SK-N-SH (cell line): ENCODE results near the gene CITED1. TPM values are rescaled to one million over a fixed set of nuclear protein-coding genes. Genes with fewer than 3 reads are reported as not detected.
A peak's percentile ranks its signal among the peaks of the same experiment; 100 is the strongest.

Experiments
- CTCF ChIA-PET: fragments of 300-600, 350-600 bp; formaldehyde crosslinking; extraction: SDS; loops from one replicate; lab custom pipeline; 2021; lab: Yijun Ruan, JAX
- POLR2A ChIA-PET: fragments of 350-600 bp; sonication (Branson Sonifier 250); formaldehyde crosslinking; extraction: SDS; loops from one replicate; lab custom pipeline; 2020; ENCODE audit warnings: antibody characterized with exemption, inconsistent platforms; lab: Yijun Ruan, JAX
- DNase-seq: peaks from one replicate; pipeline ENCODE4 v3.0.0; 2012
- H2AFZ ChIP-seq: fragments of 200-600 bp; sonication (generic); 2 replicates; pipeline ENCODE4 v1.8.1; 2016; ENCODE audit warnings: antibody characterized with exemption, mild to moderate bottlenecking, low read depth
- H3F3A ChIP-seq: fragments of 200-600 bp; sonication (generic); replicated peaks from 2 replicates; pipeline ENCODE3; 2016; ENCODE audit warnings: antibody characterized with exemption, mild to moderate bottlenecking; ENCODE audit not compliant: insufficient read depth
- H3K27ac ChIP-seq, 2 experiments: fragments of 200-500 bp in 1 of 2; fragments of 200-600 bp in 1 of 2; sonication (Bioruptor generic) in 1 of 2; sonication (generic), shearing (Covaris generic) in 1 of 2; 2 replicates each; pipeline versions ENCODE4 v1.5.1 to v1.6.1; 2014 to 2016; ENCODE audit warnings: low read depth in 2 of 2, inconsistent platforms in 1 of 2, low read length in 1 of 2, mild to moderate bottlenecking in 1 of 2, mixed read lengths in 1 of 2
- H3K27me3 ChIP-seq: fragments of 200-600 bp; sonication (generic), shearing (Covaris generic); 2 replicates; pipeline ENCODE4 v1.6.1; 2016; ENCODE audit warnings: mixed run types; ENCODE audit not compliant: insufficient read depth
- H3K36me3 ChIP-seq, 2 experiments: fragments of 200-500 bp in 1 of 2; fragments of 200-600 bp in 1 of 2; sonication (Bioruptor generic) in 1 of 2; sonication (generic) in 1 of 2; replicated peaks in 1 of 2; 2 replicates each; pipeline versions ENCODE3 to v1.5.1; 2014 to 2016; ENCODE audit warnings: low read length in 1 of 2, mild to moderate bottlenecking in 1 of 2; ENCODE audit not compliant: insufficient read depth in 2 of 2, control insufficient read depth in 1 of 2
- H3K4me1 ChIP-seq, 2 experiments: fragments of 200-500 bp in 1 of 2; fragments of 200-600 bp in 1 of 2; sonication (Bioruptor generic) in 1 of 2; sonication (generic), shearing (Covaris generic) in 1 of 2; 2 replicates each; pipeline versions ENCODE4 v1.5.1 to v1.6.1; 2014 to 2016; ENCODE audit warnings: low read depth in 1 of 2, low read length in 1 of 2, mixed run types in 1 of 2; ENCODE audit not compliant: insufficient read depth in 2 of 2, control insufficient read depth in 1 of 2
- H3K4me2 ChIP-seq: fragments of 200-600 bp; sonication (generic), shearing (Covaris generic); 2 replicates; pipeline ENCODE4 v1.6.1; 2017; ENCODE audit warnings: mixed run types
- H3K4me3 ChIP-seq, 2 experiments: fragments of 200-500 bp in 1 of 2; fragments of 200-600 bp in 1 of 2; sonication (Bioruptor generic) in 1 of 2; sonication (generic), shearing (Covaris generic) in 1 of 2; 2 replicates each; pipeline versions ENCODE4 v1.5.1 to v1.8.1; 2014 to 2016; ENCODE audit warnings: low read depth in 2 of 2, inconsistent platforms in 1 of 2, low read length in 1 of 2, mild to moderate bottlenecking in 1 of 2, mixed read lengths in 1 of 2, moderate library complexity in 1 of 2
- H3K79me2 ChIP-seq: fragments of 200-600 bp; sonication (generic); 2 replicates; pipeline ENCODE4 v1.8.1; 2017; ENCODE audit warnings: mild to moderate bottlenecking; ENCODE audit not compliant: insufficient read depth
- H3K9ac ChIP-seq: fragments of 200-600 bp; sonication (generic); 2 replicates; pipeline ENCODE4 v1.6.1; 2017; ENCODE audit warnings: mixed run types
- H3K9me2 ChIP-seq: fragments of 200-600 bp; sonication (generic); 2 replicates; pipeline ENCODE4 v1.6.1; 2017; ENCODE audit warnings: mixed run types
- H3K9me3 ChIP-seq: fragments of 200-600 bp; sonication (generic); 2 replicates; pipeline ENCODE4 v1.6.1; 2017; ENCODE audit warnings: mixed run types, mild to moderate bottlenecking, moderate library complexity
- H4K20me1 ChIP-seq: fragments of 200-600 bp; sonication (generic); 2 replicates; pipeline ENCODE4 v1.6.1; 2017; ENCODE audit warnings: mild to moderate bottlenecking, mixed run types; ENCODE audit not compliant: insufficient read depth
- CHD2 ChIP-seq: fragments of 150-350 bp; IDR thresholded peaks from 2 replicates; pipeline ENCODE4 v1.6.1; 2018; ENCODE audit warnings: low read length; ENCODE audit not compliant: partially characterized antibody
- CTCF ChIP-seq: fragments of 200-600 bp; sonication (generic); IDR thresholded peaks from 2 replicates; pipeline ENCODE4 v1.6.1; 2017; ENCODE audit warnings: antibody characterized with exemption, mild to moderate bottlenecking, moderate library complexity
- ELF1 ChIP-seq: IDR thresholded peaks from 2 replicates; pipeline ENCODE4 v1.4.0; 2012
- EP300 ChIP-seq, 2 experiments: IDR thresholded peaks; 2 replicates each; pipeline versions ENCODE4 v1.4.0 to v1.6.1; 2012; ENCODE audit warnings: borderline replicate concordance in 1 of 2, low read depth in 1 of 2, low read length in 1 of 2
- FOSL2 ChIP-seq: IDR thresholded peaks from 2 replicates; pipeline ENCODE4 v1.4.0; 2012; ENCODE audit warnings: low read depth, mild to moderate bottlenecking, moderate library complexity, borderline replicate concordance
- FOXM1 ChIP-seq: IDR thresholded peaks from 2 replicates; pipeline ENCODE4 v1.4.0; 2012; ENCODE audit warnings: low read depth, mild to moderate bottlenecking
- IRF3 ChIP-seq: fragments of 150-350 bp; IDR thresholded peaks from 2 replicates; pipeline ENCODE4 v1.6.1; 2016; ENCODE audit warnings: mild to moderate bottlenecking, low read depth, low read length
- JUND ChIP-seq: IDR thresholded peaks from 2 replicates; pipeline ENCODE4 v1.4.0; 2012
- MAX ChIP-seq: IDR thresholded peaks from 2 replicates; pipeline ENCODE4 v1.4.0; 2012; ENCODE audit warnings: low read depth
- NFIC ChIP-seq: IDR thresholded peaks from 2 replicates; pipeline ENCODE4 v1.4.0; 2012; ENCODE audit warnings: borderline replicate concordance
- RAD21 ChIP-seq: IDR thresholded peaks from 2 replicates; pipeline ENCODE4 v1.6.1; 2012; ENCODE audit warnings: mild to moderate bottlenecking, low read length
- TCF12 ChIP-seq: IDR thresholded peaks from 2 replicates; pipeline ENCODE4 v1.4.0; 2012
- TEAD4 ChIP-seq: IDR thresholded peaks from 2 replicates; pipeline ENCODE4 v1.4.0; 2012; ENCODE audit warnings: mild to moderate bottlenecking, borderline replicate concordance; ENCODE audit not compliant: insufficient read depth
- USF1 ChIP-seq: IDR thresholded peaks from 2 replicates; pipeline ENCODE4 v1.4.0; 2012; ENCODE audit warnings: low read depth, borderline replicate concordance
- ZBTB33 ChIP-seq: IDR thresholded peaks from 2 replicates; pipeline ENCODE4 v1.4.0; 2012; ENCODE audit warnings: low read depth, borderline replicate concordance
- WGBS: methylation state at CpG from one replicate; pipeline ENCODE4 v1.1.6; 2017; ENCODE audit warnings: low lambda C conversion rate; 5-methylcytosine and 5-hydroxymethylcytosine counted together
- polyA plus RNA-seq, 3 experiments: library from polyadenylated mRNA; depleted of rRNA; stranded (reverse); fragments of >200 nt; gene quantifications; 2 replicates each; pipeline ENCODE4 v1.2.3, GENCODE V29; 2012

The CITED1 gene
- polyA plus RNA-seq, 1 of the 3 experiments (the other 2 are of a cell fraction), result 0.44 TPM

- WGBS, result 59% methylated on average over 6 of the region's 7 CpGs
- Histone ChIP-seq H3K4me1 (no peaks in the 10 kb centered on the region), H2AFZ (no peak overlapping the region), H3K27ac (no peak overlapping the region), H3K4me3 (no peak overlapping the region), H3K9me3 (no peaks in the 10 kb centered on the region), H3F3A (peaks cover 2% of the 10 kb centered on the region), H3K36me3 (no peaks in the 10 kb centered on the region), H3K27me3 (no peaks in the 10 kb centered on the region), H4K20me1 (no peaks in the 10 kb centered on the region), H3K4me2 (no peak overlapping the region), H3K79me2 (no peaks in the 10 kb centered on the region), H3K9me2 (no peaks in the 10 kb centered on the region), H3K9ac (no peak overlapping the region)
- peak; percentile 52 for DNase-seq
- ChIA-PET CTCF (interaction anchor here (1.4 kb wide), 1 partner anchor 10 kb away, joined by 4 read pairs; no protein-coding TSS in a partner anchor), POLR2A (interaction anchor here (1.0 kb wide), 1 partner anchor 19 kb away, joined by 4 read pairs; the partner anchor contains the start of gene RPS4X)
- TF ChIP-seq FOSL2, result peak; percentile 59; the same call in 1 of the 2 replicates
- no peak for TF ChIP-seq RAD21
- peak; percentile 87 for TF ChIP-seq TCF12
- TF ChIP-seq EP300 (IDR thresholded peaks at IDR 0.05; ENCODE audit: borderline replicate concordance in 1 of 2, low read depth in 1 of 2, low read length in 1 of 2), result no peak
- no peak for TF ChIP-seq CHD2
- peak; percentile 92 for TF ChIP-seq NFIC
- no peak for TF ChIP-seq USF1
- TF ChIP-seq IRF3, result no peak
- peak; percentile 26; the same call in 1 of the 2 replicates for TF ChIP-seq TEAD4
- TF ChIP-seq JUND, result peak; percentile 44; the same call in 1 of the 2 replicates
- TF ChIP-seq MAX, result 0 out of 2 replicates have a peak, but pooled peaks have one; percentile 44
- TF ChIP-seq ZBTB33, result no peak
- no peak for TF ChIP-seq ELF1
- no peak for TF ChIP-seq FOXM1
- TF ChIP-seq, all 33 proteins: peak for 6
These were observed 47.5 kb downstream of the CITED1 start for GRCh38 chrX:72258174-72258573.

GRCh38 chrX:72255864-72256263, 49.9 kb downstream of the CITED1 start:
- Histone ChIP-seq H3K36me3 (no peaks in the 10 kb centered on the region), H2AFZ (no peak overlapping the region), H3K27ac (no peak overlapping the region), H4K20me1 (no peaks in the 10 kb centered on the region), H3K4me3 (no peak overlapping the region), H3K9me3 (no peaks in the 10 kb centered on the region), H3K27me3 (no peaks in the 10 kb centered on the region), H3K79me2 (no peaks in the 10 kb centered on the region), H3K4me2 (no peak overlapping the region), H3K9ac (no peak overlapping the region), H3K9me2 (no peaks in the 10 kb centered on the region), H3K4me1 (no peaks in the 10 kb centered on the region), H3F3A (peaks cover 2% of the 10 kb centered on the region)
- DNase-seq, result no peak
- CTCF ChIA-PET, result interaction anchor here (1.6 to 1.8 kb wide), 2 partner anchors 10 to 11 kb away, joined by 5 to 14 read pairs; no protein-coding TSS in a partner anchor
- TF ChIP-seq CTCF, result no peak
- 89% methylated on average over 7 of the region's 7 CpGs for WGBS
- POLR2A ChIA-PET, result interaction anchor here (1.0 kb wide), 1 partner anchor 21 kb away, joined by 3 read pairs; the partner anchor contains the start of gene RPS4X
